HL-60 (cell line): Measurements from ENCODE around the gene BLNK.
A peak's percentile ranks its signal among the peaks of the same experiment; 100 is the strongest.

Experiments used
- DNase-seq, 2 experiments: peaks; one replicate each; pipeline ENCODE4 v3.0.0-alpha.2; 2010 to 2020; ENCODE audit warnings: low read depth in 1 of 2, low spot score in 1 of 2
- H3K27ac ChIP-seq: fragments of 250-450 bp; sonication (Bioruptor Pico); replicated peaks from 2 replicates; pipeline ENCODE4 v1.5.1; 2020; ENCODE audit warnings: mild to moderate bottlenecking, moderate library complexity
- H3K27me3 ChIP-seq: fragments of 250-450 bp; sonication (Bioruptor Pico); 2 replicates; pipeline ENCODE4 v1.5.1; 2021; ENCODE audit warnings: mild to moderate bottlenecking, moderate library complexity; ENCODE audit not compliant: insufficient read depth, poor library complexity, severe bottlenecking
- H3K4me3 ChIP-seq: replicated peaks from 2 replicates; pipeline ENCODE4 v1.5.1; 2011; ENCODE audit warnings: mild to moderate bottlenecking, control low read depth, low read length; ENCODE audit not compliant: insufficient read depth
- GABPA ChIP-seq: IDR thresholded peaks from 2 replicates; pipeline ENCODE4 v1.6.1; 2012; ENCODE audit warnings: low read depth
- POLR2AphosphoS5 ChIP-seq: IDR thresholded peaks from 2 replicates; pipeline ENCODE4 v1.6.1; 2012; ENCODE audit warnings: low read depth
- SPI1 ChIP-seq: IDR thresholded peaks from 2 replicates; pipeline ENCODE4 v1.6.1; 2012; ENCODE audit warnings: low read depth, mild to moderate bottlenecking, borderline replicate concordance
- TF ChIP-seq, protein P1 (sequence below): IDR thresholded peaks from 2 replicates; pipeline ENCODE4 v1.6.1; 2012; ENCODE audit warnings: low read depth; ENCODE audit not compliant: insufficient replicate concordance
- TF ChIP-seq, protein P2 (sequence below): IDR thresholded peaks from one replicate; pipeline ENCODE4 v1.5.1; 2011; ENCODE audit warnings: low read length, control low read depth, inconsistent platforms; ENCODE audit not compliant: insufficient read depth

Gene BLNK

DNA sequence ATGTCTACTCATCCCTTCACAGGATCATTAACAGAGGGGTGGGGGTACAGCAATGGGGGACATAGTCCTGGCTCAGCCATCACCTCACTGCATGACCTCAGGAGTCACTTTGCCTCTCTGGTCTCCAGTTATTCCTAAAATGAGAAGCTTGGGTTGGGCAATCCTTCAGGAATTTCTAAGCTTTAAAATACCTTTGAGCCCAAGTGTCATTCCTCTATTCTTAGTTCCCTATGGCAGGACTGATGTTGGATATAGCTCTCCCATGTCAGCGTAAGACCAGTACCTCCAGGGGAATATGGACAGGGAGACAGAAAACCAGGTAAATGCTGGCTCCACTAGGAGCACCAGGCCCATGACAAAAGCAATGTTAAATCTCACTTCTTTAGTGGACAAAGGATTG lies 34.5 kb downstream of the BLNK start:
- Histone ChIP-seq H3K27ac (no peak overlapping the region), H3K4me3 (no peak overlapping the region), H3K27me3 (peaks cover 3% of the 10 kb centered on the region)
- no peak for TF ChIP-seq SPI1
- TF ChIP-seq GABPA: no peak
- DNase-seq: no peak

DNA sequence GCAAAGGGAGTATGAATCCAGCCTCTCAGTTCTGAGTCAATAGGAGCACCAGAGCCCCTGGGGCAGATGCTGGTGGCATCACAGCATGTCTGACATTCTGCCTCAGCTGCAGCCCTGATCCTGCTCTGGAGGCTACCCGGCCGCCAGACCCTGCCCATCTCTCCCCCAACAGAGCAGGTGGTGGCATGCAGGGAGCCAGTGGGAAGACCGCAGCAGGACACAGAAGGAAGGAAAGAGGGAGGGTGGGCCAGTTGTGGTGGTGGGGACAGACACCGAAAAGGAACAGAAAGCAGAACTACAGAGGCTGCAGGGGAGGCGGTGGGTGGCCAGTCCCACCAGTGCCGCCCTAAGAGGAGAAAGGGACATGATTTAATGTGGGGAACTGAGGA lies 35.3 kb downstream of the BLNK start:
- DNase-seq: peak in 1 of 2 experiments; percentile 8

DNA sequence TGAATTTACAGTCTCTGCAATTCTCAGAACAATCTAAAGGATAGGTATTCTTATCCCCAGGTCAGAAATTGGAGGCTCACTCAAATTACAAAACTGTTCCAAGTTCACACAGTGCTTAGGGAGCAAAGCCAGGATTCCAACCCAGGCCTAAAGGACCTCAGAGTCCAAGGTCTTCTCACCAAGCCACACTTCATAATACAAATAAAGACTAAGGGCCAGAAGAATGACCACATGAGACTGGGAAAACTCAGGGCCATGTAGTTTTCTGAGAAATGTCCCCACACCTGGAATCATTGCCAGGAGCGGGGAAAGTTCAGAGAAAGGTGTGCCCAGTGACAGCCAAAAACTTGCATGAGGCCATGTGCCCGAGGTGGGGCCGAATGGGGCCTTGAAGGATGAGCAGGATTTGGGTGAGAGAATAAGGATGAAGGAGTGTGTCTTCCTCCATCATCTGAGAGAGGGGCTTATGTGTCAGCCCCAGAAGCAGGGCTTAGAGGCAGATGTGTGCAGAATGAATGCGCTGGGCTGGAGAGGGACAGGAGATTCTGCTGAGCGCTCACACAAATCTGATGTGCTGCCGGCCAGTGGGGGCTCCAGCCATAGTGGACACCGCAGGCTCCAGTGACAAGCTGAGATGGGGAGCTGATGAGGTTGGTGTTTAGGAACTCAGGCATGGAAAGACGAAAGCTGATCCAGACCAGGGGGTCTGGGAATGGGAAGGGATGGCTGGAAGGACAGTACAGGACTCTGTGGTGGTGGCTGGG lies 35.9 kb downstream of the BLNK start:
- DNase-seq: no peak
- Histone ChIP-seq H3K4me3 (no peak overlapping the region), H3K27me3 (peaks cover 3% of the 10 kb centered on the region), H3K27ac (no peak overlapping the region)
- TF ChIP-seq POLR2AphosphoS5 (no peak), GABPA (no peak), SPI1 (no peak)
- TF ChIP-seq, protein P1, sequence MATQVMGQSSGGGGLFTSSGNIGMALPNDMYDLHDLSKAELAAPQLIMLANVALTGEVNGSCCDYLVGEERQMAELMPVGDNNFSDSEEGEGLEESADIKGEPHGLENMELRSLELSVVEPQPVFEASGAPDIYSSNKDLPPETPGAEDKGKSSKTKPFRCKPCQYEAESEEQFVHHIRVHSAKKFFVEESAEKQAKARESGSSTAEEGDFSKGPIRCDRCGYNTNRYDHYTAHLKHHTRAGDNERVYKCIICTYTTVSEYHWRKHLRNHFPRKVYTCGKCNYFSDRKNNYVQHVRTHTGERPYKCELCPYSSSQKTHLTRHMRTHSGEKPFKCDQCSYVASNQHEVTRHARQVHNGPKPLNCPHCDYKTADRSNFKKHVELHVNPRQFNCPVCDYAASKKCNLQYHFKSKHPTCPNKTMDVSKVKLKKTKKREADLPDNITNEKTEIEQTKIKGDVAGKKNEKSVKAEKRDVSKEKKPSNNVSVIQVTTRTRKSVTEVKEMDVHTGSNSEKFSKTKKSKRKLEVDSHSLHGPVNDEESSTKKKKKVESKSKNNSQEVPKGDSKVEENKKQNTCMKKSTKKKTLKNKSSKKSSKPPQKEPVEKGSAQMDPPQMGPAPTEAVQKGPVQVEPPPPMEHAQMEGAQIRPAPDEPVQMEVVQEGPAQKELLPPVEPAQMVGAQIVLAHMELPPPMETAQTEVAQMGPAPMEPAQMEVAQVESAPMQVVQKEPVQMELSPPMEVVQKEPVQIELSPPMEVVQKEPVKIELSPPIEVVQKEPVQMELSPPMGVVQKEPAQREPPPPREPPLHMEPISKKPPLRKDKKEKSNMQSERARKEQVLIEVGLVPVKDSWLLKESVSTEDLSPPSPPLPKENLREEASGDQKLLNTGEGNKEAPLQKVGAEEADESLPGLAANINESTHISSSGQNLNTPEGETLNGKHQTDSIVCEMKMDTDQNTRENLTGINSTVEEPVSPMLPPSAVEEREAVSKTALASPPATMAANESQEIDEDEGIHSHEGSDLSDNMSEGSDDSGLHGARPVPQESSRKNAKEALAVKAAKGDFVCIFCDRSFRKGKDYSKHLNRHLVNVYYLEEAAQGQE: no peak
- TF ChIP-seq, protein P2, sequence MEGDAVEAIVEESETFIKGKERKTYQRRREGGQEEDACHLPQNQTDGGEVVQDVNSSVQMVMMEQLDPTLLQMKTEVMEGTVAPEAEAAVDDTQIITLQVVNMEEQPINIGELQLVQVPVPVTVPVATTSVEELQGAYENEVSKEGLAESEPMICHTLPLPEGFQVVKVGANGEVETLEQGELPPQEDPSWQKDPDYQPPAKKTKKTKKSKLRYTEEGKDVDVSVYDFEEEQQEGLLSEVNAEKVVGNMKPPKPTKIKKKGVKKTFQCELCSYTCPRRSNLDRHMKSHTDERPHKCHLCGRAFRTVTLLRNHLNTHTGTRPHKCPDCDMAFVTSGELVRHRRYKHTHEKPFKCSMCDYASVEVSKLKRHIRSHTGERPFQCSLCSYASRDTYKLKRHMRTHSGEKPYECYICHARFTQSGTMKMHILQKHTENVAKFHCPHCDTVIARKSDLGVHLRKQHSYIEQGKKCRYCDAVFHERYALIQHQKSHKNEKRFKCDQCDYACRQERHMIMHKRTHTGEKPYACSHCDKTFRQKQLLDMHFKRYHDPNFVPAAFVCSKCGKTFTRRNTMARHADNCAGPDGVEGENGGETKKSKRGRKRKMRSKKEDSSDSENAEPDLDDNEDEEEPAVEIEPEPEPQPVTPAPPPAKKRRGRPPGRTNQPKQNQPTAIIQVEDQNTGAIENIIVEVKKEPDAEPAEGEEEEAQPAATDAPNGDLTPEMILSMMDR: no peak

More for the DNA sequence above, 35.3 kb downstream of the BLNK start:
- Histone ChIP-seq H3K27me3 (peaks cover 3% of the 10 kb centered on the region), H3K27ac (no peak overlapping the region), H3K4me3 (no peak overlapping the region)
- TF ChIP-seq GABPA (no peak), POLR2AphosphoS5 (no peak), SPI1 (no peak)
- TF ChIP-seq, protein P1: no peak
- TF ChIP-seq, protein P2: no peak

DNA sequence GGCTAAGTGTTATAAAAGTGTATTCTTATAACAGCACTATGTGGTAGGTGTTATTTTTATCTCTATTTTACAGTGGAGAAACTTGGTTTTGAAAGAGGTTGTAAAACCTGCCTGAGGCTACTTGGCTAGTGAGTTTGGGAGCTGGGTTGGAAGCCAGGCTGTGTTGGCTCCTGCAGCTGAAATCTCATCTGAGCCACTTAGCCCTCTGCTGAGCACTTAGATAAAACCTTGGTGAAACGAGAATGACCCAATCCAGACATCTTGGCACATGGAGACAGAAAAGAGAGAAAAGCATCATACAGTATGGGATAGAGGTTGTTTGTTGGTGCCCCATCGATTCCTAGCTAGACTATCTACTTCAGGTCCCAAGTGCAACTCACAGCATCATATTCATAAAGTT lies 37.4 kb downstream of the BLNK start:
- no peak for DNase-seq
- H3K4me3 ChIP-seq: no peak overlapping the region
- TF ChIP-seq GABPA (no peak), SPI1 (no peak), POLR2AphosphoS5 (no peak)
- TF ChIP-seq, protein P1: no peak
- TF ChIP-seq, protein P2: no peak
- no peak overlapping the region for H3K27ac ChIP-seq
- H3K27me3 ChIP-seq: peaks cover 3% of the 10 kb centered on the region
